Glomerular visceral epithelial cell (primary cell): ENCODE measurements around the gene LARGE2.

ENCODE experiments used
- DNase-seq: peaks from one replicate; pipeline ENCODE4 v3.0.0-alpha.2; 2016; ENCODE audit errors: extremely low spot score

The LARGE2 gene

DNA sequence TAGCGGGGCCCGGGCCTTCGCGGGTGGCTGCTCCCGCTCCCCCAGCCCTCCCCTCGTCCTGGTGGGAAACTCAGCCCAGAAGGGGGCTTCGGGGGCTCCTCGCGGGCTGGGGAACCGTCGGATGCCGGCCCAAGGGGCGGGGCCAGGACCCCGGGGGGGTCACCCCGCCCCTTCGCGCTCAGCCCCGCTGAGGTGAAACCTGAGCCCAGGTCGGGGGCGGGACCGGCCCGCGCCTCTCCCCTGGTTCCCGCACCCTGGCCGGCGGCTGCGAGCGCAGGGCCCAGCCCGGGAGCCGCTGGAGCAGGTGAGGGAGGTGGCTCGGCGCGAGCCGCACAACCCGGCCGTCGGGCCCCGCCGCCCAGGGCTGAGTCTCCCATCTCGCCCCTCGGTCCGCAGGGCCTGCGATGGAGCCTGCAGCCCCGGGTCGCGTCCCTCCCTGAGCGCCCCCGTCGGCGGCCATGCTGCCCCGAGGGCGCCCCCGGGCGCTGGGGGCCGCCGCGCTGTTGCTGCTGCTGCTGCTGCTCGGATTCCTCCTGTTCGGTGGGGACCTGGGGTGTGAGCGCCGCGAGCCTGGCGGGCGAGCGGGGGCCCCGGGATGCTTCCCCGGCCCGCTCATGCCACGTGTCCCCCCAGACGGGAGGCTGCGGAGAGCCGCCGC is at the start of gene LARGE2:
Gene LARGE2, plus strand, starts transcription at position 232 of the 658 bp plus-strand sequence. Its CDS starts 227 bp downstream, at position 459.
- DNase-seq: no peak

DNA sequence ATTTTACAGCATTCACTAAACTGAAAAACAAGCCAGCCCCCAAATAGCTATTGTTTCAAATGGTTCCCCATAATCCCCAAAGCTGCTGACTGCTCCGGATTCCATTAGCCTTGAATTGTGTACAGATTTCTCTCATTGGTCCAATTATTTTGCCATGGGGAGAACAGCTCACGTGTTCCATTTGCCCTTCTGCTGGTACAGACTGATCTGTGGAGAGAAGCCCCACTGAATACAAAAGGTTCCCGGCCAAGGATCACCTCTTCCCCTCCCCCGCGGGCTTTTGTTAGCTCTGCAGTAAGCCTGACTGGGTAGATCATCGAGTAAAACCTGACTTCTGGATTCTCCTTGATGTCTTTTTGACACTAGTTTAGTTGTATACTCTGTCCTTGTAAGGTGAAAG is 46.1 kb upstream of the LARGE2 start:
- DNase-seq: no peak

DNA sequence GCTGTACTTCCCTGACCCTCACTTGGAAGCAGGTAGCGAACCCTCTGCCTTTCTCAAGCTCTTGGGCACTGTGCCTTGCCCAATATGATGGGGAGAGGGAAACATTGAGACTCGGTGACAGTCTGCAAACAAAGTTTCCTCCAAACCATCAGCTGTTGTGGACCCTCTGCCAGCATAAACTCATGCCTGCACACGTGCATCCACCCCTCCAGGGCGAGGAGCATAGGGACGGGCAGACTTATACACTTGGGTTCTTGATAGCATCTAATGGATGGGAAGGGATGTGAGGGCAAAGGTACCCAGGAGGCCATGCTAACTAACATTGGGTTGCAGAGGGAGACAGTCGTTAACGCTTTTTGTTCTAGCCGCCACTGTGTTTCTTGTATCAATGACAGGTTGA is 45.2 kb upstream of the LARGE2 start:
- DNase-seq: no peak

DNA sequence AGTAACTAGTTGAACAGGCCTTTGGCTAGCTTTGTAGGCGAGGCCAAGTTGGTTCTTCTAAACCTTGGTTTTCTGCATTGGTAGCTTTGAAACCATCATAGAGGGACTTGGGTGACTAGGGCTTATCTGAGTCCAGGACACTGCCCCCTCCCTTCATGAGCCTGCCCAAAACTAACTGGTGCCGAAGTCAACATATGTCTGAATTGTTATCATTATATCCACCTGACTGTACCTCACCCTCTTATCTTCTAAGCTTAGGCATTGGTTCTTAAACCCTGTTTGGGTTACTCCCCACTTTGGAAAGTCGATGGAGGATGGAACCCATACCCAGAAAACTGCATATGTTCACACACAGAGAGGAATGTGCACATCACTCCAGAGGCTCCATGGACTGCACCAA is 44.6 kb upstream of the LARGE2 start:
- no peak for DNase-seq

DNA sequence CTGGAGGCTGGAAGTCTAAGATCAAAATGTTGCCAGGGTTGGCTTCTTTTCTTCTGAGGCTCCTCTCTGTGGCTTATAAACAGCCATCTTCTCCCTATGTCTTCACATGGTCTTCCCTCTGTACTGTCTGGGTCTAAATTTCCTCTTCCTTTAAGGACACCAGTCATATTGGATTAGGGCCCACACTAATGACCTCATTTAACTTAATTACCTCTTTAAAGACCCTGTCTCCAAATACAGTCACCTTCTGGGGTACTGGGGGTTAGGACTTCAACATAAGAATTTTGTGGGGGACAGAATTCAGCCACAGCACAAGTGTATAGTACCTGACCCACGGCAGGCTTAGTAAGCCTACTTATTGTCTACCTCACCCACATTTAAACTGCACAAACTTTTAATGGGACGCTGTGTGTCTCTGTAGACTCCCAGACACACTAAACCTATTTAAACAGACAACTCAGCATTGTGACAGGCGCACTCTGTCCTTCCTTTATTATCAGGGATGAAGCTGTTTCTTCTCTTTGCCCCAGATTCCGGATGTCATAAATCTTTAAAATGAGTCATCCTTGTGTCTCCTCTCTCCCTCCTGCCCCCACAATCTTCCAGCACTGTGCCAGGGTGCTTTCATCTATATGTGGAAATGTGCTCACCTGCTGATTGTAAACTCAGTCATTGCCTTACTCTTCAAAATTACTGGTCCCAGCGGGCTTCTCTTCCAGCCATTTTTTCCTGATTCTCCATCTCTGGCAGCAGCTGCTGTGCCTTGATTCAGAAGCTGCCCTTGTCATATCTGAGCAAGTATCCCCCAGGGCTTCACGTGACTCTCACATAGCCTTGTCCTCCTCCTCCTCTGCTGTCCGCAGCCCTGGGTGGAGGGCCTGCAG is 42.4 kb upstream of the LARGE2 start:
- peak; percentile 47 for DNase-seq

DNA sequence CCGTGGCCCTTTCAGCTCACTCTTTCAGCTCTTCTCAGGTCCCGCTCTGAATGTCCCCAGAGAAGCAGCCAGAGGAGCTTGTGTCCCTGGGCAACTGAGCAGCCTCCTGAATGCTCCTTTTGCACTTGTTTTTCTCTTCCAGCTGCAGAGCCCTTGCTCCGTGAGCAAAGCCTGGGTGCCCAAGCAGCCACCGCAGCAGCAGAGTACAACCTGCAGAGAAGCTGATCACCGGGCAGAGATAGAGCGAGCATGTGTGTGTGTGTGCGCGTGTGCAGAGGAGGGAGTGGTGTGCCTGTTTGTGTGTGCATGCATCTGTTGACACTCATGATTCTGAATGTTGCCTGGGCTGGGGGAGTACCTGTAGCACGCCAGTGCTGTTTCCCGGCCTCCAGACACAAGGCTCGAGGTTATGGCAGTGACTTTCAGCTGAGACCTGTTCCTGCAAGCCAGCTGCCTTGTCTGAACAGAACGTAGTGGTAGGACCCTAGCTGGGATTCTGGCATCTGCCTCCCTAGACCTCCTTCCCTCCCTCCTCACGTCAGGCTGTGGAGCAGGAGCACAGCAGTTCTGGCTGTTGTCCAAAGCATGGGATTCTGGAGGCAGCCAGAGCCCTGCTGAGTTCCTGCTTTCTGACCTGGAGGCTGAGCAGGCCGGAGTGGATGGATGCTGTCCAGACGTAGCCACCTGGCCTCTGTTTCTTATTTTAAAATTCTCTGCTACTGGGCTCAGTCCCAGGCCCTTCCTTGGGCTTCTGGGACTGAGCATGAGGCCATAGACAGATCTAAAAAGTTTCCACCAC is 41.5 kb upstream of the LARGE2 start:
- DNase-seq: no peak

DNA sequence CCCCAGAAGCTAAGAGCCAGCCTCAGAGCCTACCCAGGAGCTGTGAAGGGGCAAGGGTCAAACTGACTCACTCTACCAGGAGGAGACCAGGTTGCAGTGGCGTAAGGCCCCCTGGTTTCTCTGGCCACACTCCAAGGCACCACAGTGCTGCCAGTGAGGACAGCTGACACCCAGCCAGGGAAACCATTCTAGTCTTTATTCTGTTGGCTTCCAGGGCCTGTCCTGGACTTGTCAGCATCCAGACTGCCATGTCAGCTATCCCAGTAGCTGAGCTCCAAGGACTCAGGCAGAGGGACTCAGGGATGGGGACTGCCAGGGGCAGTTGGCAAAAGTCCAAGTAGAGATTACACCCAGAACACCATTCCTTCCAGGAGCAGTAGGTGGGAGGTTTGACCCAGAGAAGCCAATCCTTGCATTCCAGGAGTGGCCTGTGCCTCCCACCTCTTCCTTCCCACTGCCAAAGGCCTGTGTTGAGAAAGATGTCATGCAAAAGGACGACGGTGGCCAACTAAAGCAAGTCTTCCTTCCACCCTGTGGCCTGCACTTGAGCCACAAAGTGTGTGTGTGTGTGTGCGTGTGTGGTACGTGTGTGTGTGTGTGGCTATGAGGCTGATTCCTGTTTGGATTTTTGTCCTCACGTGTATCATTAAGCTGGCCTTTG is 40.6 kb upstream of the LARGE2 start:
- no peak for DNase-seq

DNA sequence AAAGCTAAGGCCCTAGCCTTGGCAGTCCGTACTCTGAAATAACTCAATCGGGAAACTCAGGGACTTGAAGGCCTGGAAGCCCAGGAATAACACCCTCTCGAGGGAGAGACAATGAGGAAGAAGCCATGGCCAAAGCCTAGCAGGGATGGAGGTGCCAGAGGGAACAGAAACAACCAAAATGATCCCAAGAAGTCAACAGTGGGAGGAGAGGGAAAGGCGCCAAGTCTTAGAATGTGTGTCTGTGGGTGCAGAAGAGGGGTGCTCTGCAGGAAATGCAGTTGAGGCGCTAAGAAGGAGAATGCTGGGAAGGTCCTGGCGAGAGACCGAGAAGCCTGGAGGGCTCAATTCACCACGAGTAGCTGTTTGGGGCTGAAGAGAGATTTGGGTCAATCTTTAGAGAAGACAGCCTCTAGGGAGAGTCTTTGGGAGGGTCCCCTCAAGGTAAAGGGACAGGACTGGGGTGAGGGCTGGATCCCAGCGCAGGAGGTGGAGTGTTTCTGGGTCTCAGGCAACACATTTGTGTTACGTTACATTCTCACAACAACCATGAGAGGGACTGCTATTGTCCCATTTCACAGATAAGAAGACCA is 37.8 kb upstream of the LARGE2 start:
- no peak for DNase-seq

DNA sequence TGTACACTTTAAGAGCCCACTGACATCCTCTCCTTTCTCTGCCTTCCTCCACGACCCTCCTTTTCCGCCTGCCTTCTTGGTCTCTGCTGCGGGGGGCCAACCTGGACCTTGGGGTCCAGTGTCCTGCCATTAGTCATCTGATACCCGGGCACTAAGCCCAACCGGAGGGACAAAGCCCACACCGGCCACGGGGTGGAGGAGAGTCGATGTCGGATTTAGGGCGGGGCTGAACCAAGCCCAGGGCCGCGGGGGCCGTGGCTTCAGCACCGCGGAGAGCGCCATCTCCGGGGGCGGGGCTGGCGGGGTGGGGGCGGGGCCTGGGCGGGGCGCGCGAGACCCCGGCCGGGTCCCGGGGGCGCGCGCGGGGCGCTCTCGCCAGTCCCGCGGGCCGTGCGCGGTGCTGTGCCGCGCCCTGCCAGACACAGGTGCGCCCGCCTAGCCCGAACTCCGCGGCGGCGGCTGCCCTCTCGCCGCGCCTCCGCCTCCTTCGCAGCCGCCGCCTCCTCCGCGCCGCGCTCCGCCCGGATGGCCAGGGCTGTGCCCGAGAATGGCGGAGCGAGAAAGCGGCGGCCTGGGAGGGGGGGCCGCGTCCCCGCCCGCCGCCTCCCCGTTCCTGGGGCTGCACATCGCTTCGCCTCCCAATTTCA is 37.1 kb upstream of the LARGE2 start, which contains the start of gene MAPK8IP1:
Gene MAPK8IP1, plus strand, starts transcription at position 378 of the 647 bp plus-strand sequence. Its CDS starts 170 bp downstream, at position 548.
- peak; percentile 50 for DNase-seq

DNA sequence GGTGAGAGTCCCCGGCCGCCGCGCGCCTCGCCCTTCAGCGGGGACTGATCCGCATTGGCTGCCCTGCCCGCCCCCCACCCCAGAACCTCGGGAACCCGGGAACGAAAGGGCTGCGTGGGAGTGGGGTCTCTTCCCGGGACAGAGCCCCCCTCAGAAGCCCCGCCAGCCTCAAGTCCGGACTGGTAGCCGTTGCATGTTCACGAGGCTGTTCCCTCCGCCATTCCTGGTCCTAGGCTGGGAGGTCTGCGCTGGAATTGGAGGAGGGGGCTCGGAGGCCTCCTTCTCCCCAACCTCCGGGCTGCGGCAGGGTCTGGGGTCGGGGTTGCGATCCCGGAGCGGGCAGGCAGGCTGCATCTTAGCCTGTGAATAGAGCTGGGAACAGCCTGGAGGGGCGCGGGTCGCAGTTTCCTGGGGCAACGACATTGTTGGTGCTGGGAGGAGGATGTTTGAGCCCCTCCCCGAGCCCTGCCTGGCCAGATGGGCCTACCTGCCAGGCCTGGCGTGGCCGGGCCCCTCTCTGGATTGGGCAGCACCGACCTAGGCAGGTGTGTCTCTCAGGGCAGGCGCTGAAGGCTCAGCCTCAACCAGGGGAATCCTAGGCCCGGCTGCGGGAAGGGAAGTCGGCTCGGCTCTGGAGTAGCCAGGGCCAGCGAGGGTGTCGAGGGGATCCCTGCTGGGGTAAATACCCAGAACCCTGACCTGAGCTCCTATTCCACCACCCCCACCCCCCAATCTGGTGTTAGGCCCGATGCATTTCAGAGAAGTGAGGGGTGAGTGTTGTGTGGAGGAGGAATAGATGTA is 36.3 kb upstream of the LARGE2 start:
- DNase-seq: no peak

DNA sequence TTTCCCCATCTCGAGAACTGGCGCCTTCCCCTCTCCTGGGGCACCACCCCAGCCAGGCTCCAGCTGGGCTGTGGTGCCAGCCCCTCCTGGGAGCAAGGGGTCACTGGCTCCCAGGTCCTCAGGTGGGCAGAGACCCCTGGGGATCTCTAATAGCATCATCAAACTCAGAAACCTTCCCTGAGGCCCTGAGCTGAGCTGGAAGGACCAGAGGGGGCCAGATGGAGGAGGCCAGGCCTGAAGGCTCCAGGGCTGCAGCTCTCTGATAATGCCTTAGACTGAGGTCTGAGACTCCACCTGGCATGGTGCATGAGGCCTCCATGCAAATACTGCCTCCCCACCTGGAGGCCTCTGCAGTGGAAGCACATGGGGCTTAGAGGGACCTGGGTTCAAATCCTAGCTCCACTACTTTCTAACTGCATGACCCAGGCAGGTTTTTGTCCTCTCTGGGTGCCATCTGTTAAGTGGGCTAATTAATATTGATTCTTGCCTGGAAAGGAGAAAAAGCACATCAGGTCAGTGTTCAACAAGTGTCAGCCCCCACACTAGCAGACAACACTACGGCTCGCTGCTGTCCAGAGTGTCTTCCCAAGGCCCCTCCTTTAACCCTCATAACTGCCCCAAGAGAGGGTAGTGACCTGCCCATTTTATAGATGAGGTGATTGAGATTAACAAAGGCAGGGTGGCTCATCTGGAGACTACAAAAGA is 35.5 kb upstream of the LARGE2 start:
- no peak for DNase-seq

DNA sequence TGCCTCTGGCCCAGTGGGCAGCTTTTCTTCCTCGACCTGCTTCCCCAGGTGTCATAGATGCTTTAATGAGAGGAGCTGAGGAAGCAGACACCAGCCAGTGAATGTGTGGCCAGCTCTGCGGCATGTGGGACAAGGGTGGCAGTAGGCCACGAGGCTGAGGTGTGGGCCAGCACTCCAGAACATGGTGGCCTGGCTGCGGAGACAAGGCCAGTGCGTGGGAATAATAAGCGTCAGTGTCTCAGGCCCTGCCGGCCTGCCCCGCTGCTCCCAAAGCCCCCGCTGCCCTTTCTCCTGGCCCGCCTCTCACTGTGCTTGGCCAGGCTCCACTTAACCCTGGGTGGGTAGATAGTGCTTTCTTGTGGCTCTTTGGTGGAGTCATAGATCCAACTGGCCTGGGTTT is 34.9 kb upstream of the LARGE2 start:
- DNase-seq: no peak

DNA sequence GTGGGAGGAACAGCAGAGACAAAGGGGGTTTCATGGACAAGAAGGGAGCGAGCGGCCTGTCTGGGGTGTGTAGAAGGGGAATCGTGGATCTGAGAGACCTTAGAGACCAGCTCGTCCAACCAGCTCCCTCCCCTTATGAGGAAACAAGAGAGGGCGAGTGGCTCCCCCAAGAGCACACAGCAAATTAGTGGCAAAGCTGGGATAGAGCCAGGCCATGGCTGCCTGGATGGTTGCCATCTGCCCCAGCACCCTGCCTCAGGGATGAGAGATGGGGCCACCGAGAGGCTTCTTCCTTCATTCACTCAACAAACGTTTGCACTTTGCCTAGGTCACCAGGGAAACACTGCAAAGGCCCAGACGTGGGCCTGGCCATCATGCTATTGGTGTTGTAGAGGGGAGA is 32.9 kb upstream of the LARGE2 start:
- DNase-seq: no peak

DNA sequence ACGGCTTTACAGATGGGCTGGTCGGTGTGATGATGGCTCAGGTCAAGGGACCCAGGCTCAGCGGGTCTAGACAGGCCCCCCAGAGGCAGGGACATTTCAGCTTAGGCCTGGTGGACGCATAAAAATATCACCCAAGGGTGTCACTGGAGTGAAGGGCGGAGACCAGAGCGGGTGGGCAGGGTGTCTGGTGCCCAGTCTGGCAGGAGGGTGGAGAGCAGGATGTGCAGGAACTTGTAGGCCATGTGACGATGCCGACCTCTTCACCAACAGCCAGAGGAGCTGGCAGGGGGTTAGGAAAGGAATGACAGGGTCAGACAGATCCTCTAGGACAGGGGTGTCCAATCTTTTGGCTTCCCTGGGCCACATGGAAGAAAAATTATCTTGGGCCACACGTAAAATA is 32.5 kb upstream of the LARGE2 start:
- DNase-seq: no peak

DNA sequence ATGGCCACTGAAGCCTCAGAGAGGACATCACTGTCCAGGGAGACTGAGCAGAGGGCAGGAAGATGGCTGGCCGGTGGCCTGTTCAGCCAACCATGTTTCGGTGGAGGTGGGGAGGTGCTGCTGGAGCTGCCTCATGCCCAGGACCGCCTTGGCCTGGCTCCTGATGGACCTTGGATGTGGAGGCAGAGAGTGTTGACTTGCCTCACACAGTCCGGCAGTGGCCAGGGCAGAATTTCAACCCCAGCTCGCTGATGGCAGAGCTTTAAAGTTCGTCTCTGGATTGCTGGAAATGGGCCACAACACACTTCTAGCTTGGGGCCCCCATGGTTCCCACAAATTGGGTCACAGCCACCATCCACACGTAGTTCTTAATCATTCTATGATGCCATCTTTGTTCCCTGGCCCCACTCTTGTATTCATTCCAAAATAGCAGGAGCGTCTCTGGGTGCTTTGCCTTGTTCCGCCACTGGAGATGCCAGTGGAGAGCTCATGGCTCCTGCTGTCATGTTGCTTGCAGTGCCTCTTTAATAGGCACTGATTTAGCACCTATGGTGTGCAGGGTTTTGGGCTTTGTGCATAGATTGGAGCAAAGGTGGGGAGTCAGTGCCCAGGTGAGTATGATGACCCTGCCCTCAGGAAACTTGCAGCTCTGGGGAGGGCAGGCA is 31.4 kb upstream of the LARGE2 start:
- no peak for DNase-seq

DNA sequence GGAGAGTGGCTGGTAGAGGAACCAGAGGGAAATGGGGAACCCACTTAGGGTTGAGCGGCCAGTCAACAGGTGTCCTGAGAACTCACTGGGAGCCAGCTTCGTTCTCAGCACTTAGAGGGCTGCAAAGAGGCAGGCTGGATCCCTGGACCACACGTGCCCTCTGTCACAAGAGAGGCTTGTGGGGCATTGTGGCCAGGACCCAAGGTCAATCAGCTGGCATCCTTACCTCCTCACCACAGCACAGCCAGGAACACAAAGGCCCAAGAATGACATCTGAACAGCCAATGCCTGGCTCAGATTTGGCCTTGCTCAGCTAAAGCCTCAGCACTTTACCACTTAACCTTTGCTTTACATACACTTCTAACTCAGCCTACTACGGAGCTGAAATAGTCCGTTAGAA is 29.6 kb upstream of the LARGE2 start:
- no peak for DNase-seq

DNA sequence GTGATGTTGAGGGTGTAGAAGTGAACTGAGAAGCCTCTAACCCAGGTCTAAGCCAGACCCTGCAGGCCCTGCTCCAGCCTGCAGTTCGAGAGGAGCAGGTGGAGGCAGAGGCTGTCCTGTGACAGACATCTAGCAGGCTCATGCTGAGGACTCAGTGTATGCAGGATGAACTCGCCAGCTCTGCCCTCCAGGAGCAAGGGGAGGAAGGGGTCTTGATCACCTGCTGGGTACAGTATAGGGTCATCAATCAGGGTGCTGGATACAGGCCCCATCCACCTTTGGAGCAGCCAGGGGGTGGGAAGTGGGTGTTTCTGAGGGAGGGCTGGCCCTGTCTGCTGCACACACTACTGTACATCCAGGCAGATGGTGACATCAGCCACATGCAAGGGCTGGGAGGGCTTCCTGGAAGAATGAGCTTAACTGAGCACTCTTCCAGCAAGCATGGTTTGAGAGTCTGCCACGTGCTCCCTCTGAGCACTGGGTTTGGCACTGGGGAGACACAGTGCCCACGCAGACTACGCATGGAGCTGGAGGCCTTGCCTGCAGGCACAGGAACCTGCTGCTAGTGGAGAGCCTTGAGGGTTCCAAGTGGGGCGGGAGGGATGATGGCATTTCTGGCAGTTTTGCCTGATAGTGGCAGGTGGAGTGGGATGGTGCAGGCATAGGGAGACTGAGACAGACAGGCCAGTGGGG is 27.8 kb upstream of the LARGE2 start:
- no peak for DNase-seq

DNA sequence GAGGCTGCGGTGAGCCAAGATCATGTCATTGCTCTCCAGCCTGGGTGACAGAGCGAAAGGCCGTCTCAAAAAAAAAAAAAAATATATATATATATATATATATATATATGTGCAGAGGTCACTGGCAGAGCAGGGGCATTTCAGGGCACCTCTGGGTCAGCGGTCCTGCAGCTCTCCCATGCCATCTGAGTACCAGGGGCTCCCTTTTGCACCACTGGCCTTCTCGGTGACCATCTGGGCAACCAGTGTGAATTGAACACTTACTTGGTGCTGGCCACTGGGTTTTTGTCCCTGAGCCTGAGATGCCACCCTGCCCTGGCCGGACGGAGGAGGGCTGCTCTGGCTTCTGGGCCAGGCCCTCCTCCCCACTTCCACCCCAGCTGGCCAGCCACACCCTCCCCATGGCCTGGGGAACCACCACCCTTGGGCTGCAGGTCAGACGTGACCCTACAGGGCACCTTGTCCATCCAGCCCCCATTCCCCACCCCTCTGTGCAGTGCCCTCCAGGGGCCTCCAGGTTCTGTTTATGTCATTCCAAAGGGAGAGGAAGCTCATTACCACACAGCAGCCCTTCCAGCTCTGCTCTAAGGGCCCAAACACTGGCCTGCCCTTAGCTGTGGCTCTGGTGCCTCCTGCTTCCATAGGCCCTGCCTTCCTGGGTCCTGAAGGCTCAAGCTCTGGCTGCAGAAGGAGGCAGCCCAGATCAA is 26.8 kb upstream of the LARGE2 start:
- DNase-seq: no peak
